ENCODE measurements around the gene STS.

Gene STS

DNA sequence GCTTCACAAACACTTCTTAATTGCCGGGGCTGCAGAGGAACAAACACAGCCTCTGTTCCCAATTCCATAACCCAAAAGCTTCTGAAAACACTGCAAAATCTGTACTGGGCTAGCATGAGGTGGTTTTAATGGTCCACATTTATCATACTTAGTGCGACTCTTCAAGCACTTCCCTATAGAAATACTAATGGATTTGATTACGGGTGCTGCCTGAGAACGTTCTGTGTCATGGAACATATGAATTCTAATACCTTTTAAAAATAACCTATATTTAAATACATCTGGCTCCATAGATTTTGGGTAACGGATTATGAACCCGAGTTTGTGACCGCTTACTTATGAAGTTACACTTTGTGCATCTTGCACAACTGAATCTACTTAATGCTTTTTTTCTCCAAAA, 35.4 kb upstream of the STS start:
- Histone ChIP-seq H3K9me3 (ENCODE audit: control insufficient read depth, insufficient read depth, low read length) (no peaks in the 10 kb centered on the region), H4K20me1 (ENCODE audit: control insufficient read depth, insufficient read depth, low read depth, low read length) (no peaks in the 10 kb centered on the region), H3K4me2 (ENCODE audit: low read length) (peak overlapping the region; percentile 85), H3K27me3 (ENCODE audit: control insufficient read depth, low read length) (no peaks in the 10 kb centered on the region), H3K79me2 (ENCODE audit: control insufficient read depth, low read length) (peaks cover 84% of the 10 kb centered on the region), H3K9me2 (replicated peaks; ENCODE audit: control insufficient read depth, low read length) (no peaks in the 10 kb centered on the region), H3K4me1 (ENCODE audit: control insufficient read depth, low read length) (peaks cover 92% of the 10 kb centered on the region), H3K4me3 (ENCODE audit: low read length) (peak overlapping the region; percentile 62), H3F3A (ENCODE audit: control insufficient read depth, insufficient read depth) (peaks cover 13% of the 10 kb centered on the region; the same call in 1 of the 2 replicates), H3K36me3 (ENCODE audit: control insufficient read depth, low read length) (peaks cover 56% of the 10 kb centered on the region), H3K27ac (ENCODE audit: low read depth, low read length) (peak overlapping the region; percentile 98)
- TF ChIP-seq, protein P1, sequence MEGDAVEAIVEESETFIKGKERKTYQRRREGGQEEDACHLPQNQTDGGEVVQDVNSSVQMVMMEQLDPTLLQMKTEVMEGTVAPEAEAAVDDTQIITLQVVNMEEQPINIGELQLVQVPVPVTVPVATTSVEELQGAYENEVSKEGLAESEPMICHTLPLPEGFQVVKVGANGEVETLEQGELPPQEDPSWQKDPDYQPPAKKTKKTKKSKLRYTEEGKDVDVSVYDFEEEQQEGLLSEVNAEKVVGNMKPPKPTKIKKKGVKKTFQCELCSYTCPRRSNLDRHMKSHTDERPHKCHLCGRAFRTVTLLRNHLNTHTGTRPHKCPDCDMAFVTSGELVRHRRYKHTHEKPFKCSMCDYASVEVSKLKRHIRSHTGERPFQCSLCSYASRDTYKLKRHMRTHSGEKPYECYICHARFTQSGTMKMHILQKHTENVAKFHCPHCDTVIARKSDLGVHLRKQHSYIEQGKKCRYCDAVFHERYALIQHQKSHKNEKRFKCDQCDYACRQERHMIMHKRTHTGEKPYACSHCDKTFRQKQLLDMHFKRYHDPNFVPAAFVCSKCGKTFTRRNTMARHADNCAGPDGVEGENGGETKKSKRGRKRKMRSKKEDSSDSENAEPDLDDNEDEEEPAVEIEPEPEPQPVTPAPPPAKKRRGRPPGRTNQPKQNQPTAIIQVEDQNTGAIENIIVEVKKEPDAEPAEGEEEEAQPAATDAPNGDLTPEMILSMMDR (IDR thresholded peaks at IDR 0.05; ENCODE audit: low read depth, low read length, poor library complexity, severe bottlenecking), result no peak
- TF ChIP-seq EZH2phosphoT487 (IDR thresholded peaks at IDR 0.05; ENCODE audit: borderline replicate concordance, low read length), result no peak

DNA sequence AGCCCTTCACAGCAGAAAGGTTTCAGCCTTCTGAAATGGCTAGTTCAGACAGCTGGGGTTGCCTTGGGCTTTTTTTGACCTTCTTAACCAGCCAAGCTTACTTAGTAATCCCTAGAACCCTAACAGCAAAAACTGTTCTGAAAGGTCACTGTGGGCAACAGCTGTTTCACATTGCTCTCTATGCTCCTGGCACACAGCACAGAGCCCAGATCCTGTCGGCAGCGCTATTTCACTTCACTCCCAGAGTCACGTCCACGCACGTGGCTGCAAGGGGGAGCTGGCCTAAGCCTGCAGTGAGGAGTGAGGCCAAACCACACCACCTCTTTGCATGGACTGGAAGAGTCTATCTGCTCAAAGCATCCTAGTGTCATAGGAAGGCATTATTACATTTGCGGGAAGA, 32.0 kb upstream of the STS start:
- Histone ChIP-seq H3K79me2 (ENCODE audit: control insufficient read depth, low read length) (peaks cover 90% of the 10 kb centered on the region), H3K4me1 (ENCODE audit: control insufficient read depth, low read length) (peaks cover 98% of the 10 kb centered on the region), H3K27ac (ENCODE audit: low read depth, low read length) (peak overlapping the region; percentile 98; the same call in 1 of the 2 replicates), H3K4me2 (ENCODE audit: low read length) (no peak overlapping the region), H3K9me3 (ENCODE audit: control insufficient read depth, insufficient read depth, low read length) (no peaks in the 10 kb centered on the region), H3F3A (ENCODE audit: control insufficient read depth, insufficient read depth) (peaks cover 10% of the 10 kb centered on the region), H3K9me2 (replicated peaks; ENCODE audit: control insufficient read depth, low read length) (no peaks in the 10 kb centered on the region), H3K27me3 (ENCODE audit: control insufficient read depth, low read length) (no peaks in the 10 kb centered on the region), H4K20me1 (ENCODE audit: control insufficient read depth, insufficient read depth, low read depth, low read length) (no peaks in the 10 kb centered on the region), H3K36me3 (ENCODE audit: control insufficient read depth, low read length) (peaks cover 37% of the 10 kb centered on the region), H3K4me3 (ENCODE audit: low read length) (no peak overlapping the region)
- TF ChIP-seq, protein P1 (IDR thresholded peaks at IDR 0.05; ENCODE audit: low read depth, low read length, poor library complexity, severe bottlenecking), result no peak
- TF ChIP-seq EZH2phosphoT487 (IDR thresholded peaks at IDR 0.05; ENCODE audit: borderline replicate concordance, low read length), result no peak

DNA sequence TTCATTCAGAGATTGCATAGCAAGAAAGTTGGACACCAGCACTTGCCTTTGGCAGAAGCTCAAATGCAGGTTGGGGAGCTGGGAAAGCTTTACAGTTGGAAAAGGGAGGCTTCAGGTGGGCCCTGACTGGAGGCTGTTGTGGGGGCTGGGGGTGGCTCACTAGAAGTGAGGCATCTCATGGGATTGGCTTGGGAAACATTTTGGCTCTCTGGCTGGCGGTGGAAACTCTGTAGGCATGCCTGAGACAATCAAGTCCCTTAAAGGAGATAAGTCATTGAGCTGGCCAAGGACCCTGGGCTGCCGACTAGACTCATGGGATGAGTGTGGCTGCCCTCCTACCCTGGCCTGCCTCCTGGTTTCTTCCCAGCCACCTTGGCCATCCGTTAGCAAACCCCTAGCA, 31.4 kb upstream of the STS start:
- peak overlapping the region; percentile 3; the same call in 1 of the 2 replicates for H3K27ac ChIP-seq (ENCODE audit: low read depth, low read length)
- H3K79me2 ChIP-seq (ENCODE audit: control insufficient read depth, low read length), result peaks cover 95% of the 10 kb centered on the region
- no peaks in the 10 kb centered on the region for H4K20me1 ChIP-seq (ENCODE audit: control insufficient read depth, insufficient read depth, low read depth, low read length)
- H3K4me1 ChIP-seq (ENCODE audit: control insufficient read depth, low read length), result peaks cover 98% of the 10 kb centered on the region
- peaks cover 10% of the 10 kb centered on the region for H3F3A ChIP-seq (ENCODE audit: control insufficient read depth, insufficient read depth)
- H3K4me2 ChIP-seq (ENCODE audit: low read length), result no peak overlapping the region
- H3K4me3 ChIP-seq (ENCODE audit: low read length), result no peak overlapping the region
- no peaks in the 10 kb centered on the region for H3K9me2 ChIP-seq (replicated peaks; ENCODE audit: control insufficient read depth, low read length)
- no peaks in the 10 kb centered on the region for H3K9me3 ChIP-seq (ENCODE audit: control insufficient read depth, insufficient read depth, low read length)
- no peak for TF ChIP-seq EZH2phosphoT487 (IDR thresholded peaks at IDR 0.05; ENCODE audit: borderline replicate concordance, low read length)
- TF ChIP-seq, protein P1 (IDR thresholded peaks at IDR 0.05; ENCODE audit: low read depth, low read length, poor library complexity, severe bottlenecking), result no peak
- peaks cover 37% of the 10 kb centered on the region for H3K36me3 ChIP-seq (ENCODE audit: control insufficient read depth, low read length)
- H3K27me3 ChIP-seq (ENCODE audit: control insufficient read depth, low read length), result no peaks in the 10 kb centered on the region

Measured in DOHH2 (cell line).